WERI-Rb-1 (cell line): ENCODE data around the gene NAPG.
A peak's percentile ranks its signal among the peaks of the same experiment; 100 is the strongest.

ENCODE experiments used
- DNase-seq: peaks from one replicate; pipeline ENCODE4 v3.0.0-alpha.2; 2020
- H3K27ac ChIP-seq: fragments of 250-450 bp; sonication (Bioruptor Pico); 2 replicates; pipeline ENCODE4 v1.5.1; 2020; ENCODE audit warnings: mild to moderate bottlenecking, moderate library complexity
- H3K27me3 ChIP-seq: fragments of 250-450 bp; sonication (Bioruptor Pico); 2 replicates; pipeline ENCODE4 v1.5.1; 2021; ENCODE audit warnings: mild to moderate bottlenecking, low read depth, moderate library complexity; ENCODE audit not compliant: insufficient read depth, severe bottlenecking
- H3K36me3 ChIP-seq: fragments of 250-450 bp; sonication (Bioruptor Pico); 2 replicates; pipeline ENCODE4 v1.5.1; 2020; ENCODE audit warnings: mild to moderate bottlenecking, moderate library complexity
- H3K4me3 ChIP-seq: 2 replicates; pipeline ENCODE4 v1.5.1; 2011; ENCODE audit warnings: low read depth, mild to moderate bottlenecking, control low read depth, low read length
- H3K9me3 ChIP-seq: fragments of 250-450 bp; sonication (Bioruptor Pico); 2 replicates; pipeline ENCODE4 v1.5.1; 2021; ENCODE audit warnings: mild to moderate bottlenecking, moderate library complexity; ENCODE audit not compliant: severe bottlenecking
- CTCF ChIP-seq: IDR thresholded peaks from 2 replicates; pipeline ENCODE4 v1.5.1; 2011; ENCODE audit warnings: low read depth, mild to moderate bottlenecking, control low read depth, inconsistent platforms, low read length

Gene NAPG

DNA sequence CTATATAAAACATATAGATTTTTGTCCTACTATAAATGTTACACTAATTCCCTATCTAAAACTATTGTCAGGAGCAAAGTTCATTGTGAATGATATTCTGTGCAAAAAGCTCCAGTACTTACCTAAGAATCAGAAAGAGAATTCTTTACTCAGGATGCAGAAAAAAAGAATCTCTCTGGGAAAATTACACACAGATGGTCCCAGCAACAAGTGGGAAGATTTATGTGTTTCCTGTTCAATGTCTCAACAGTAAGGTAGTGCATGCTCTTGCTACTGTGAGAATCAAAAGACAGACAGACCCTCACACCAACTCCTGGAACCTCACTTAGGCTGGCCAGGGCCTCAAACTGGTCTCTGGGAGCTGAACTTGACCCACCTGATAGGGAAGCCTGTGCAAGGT is 11.2 kb upstream of the NAPG start:
- no peak for DNase-seq
- Histone ChIP-seq H3K27ac (no peak overlapping the region), H3K9me3 (no peaks in the 10 kb centered on the region), H3K27me3 (no peaks in the 10 kb centered on the region), H3K4me3 (no peak overlapping the region), H3K36me3 (no peaks in the 10 kb centered on the region)
- TF ChIP-seq CTCF = no peak

GRCh38 chr18:10515456-10515855 is 10.4 kb upstream of the NAPG start:
- H3K9me3 ChIP-seq = no peaks in the 10 kb centered on the region
- DNase-seq = no peak
- H3K4me3 ChIP-seq = no peak overlapping the region

GRCh38 chr18:10516078-10516477 is 9.7 kb upstream of the NAPG start:
- no peaks in the 10 kb centered on the region for H3K27me3 ChIP-seq
- no peak for TF ChIP-seq CTCF
- H3K4me3 ChIP-seq = no peak overlapping the region
- DNase-seq = no peak
- H3K9me3 ChIP-seq = no peaks in the 10 kb centered on the region
- H3K27ac ChIP-seq = no peak overlapping the region
- H3K36me3 ChIP-seq = no peaks in the 10 kb centered on the region

More at GRCh38 chr18:10515456-10515855, 10.4 kb upstream of the NAPG start:
- H3K36me3 ChIP-seq = no peaks in the 10 kb centered on the region
- no peak for TF ChIP-seq CTCF
- no peak overlapping the region for H3K27ac ChIP-seq
- no peaks in the 10 kb centered on the region for H3K27me3 ChIP-seq

DNA sequence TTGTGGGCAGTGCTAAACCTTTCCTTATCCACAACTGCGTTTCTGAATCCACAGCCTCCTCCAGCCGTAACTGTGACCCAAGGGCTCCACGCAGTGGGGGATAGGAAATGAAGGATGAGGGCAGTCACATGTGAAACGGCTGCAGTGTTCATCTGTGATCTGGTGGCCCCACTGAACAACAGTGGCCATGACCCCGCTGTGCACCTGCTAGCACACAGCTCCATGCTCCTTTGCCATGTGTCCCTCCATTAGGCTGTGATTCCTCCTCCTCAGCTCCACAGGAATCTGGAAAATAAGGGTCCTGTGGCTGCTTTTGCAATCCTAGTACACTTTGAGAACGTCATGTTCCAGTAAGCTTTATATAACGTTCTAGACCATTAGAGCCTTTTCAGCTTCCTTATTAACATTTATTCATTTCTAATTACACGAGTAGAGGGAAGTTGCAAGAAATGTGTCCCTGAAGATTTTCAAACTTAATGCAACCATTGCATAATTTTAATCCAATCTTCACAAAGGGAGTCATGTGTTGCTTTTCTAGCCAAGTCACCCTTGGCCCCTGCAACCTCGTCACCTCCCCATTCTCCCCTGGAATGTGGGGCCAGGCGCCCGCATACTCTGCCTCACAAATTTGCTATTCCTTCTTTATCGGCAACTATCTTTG is 7.1 kb upstream of the NAPG start:
- Histone ChIP-seq H3K9me3 (no peaks in the 10 kb centered on the region), H3K27ac (no peak overlapping the region), H3K36me3 (no peaks in the 10 kb centered on the region), H3K27me3 (no peaks in the 10 kb centered on the region), H3K4me3 (no peak overlapping the region)
- peak; percentile 79 for TF ChIP-seq CTCF
- DNase-seq = peak; percentile 85

GRCh38 chr18:10519366-10519765 is 6.5 kb upstream of the NAPG start:
- no peak for DNase-seq
- no peak overlapping the region; the same call in 1 of the 2 replicates for H3K27ac ChIP-seq
- no peak overlapping the region for H3K4me3 ChIP-seq
- H3K9me3 ChIP-seq = no peaks in the 10 kb centered on the region
- H3K36me3 ChIP-seq = no peaks in the 10 kb centered on the region
- H3K27me3 ChIP-seq = no peaks in the 10 kb centered on the region
- TF ChIP-seq CTCF = no peak
